GM21423 (cell line): ENCODE data around the gene ATP6V1B1.
"Not testable (repeated sequence)": the region's sequence is repeated elsewhere in the genome, so short reads cannot be mapped to it uniquely, and the experiment has no call there.

ENCODE experiments used
- ATAC-seq: cut with Tn5 transposase; IDR thresholded peaks from one replicate; pipeline ENCODE4 v1.9.1; 2021; ENCODE audit warnings: mild to moderate bottlenecking, moderate library complexity; ENCODE audit not compliant: unreplicated experiment

ATP6V1B1 gene

GRCh38 chr2:71005271-71006202 is 69.8 kb downstream of the ATP6V1B1 start:
- ATAC-seq: no peak

GRCh38 chr2:71006323-71006722 is 70.6 kb downstream of the ATP6V1B1 start:
- no peak for ATAC-seq

- no peak for ATAC-seq
Observed at GRCh38 chr2:71006955-71007799, 71.5 kb downstream of the ATP6V1B1 start.

- ATAC-seq: no peak
Observed at GRCh38 chr2:71008342-71008741, 72.6 kb downstream of the ATP6V1B1 start.

- not testable (repeated sequence) for ATAC-seq
Observed at GRCh38 chr2:71011786-71012185, 76.1 kb downstream of the ATP6V1B1 start.
